Mesendoderm (in vitro differentiated cells): Measurements from ENCODE around the gene PRDX4.

Source experiments
- DNase-seq: peaks from one replicate; pipeline ENCODE4 v3.0.0; 2013
- H2AK5ac ChIP-seq: 2 replicates; pipeline ENCODE4 v1.6.1; 2013; ENCODE audit warnings: low read length, inconsistent platforms
- H2BK120ac ChIP-seq: 2 replicates; pipeline ENCODE4 v1.6.1; 2013; ENCODE audit warnings: low read depth, mild to moderate bottlenecking, low read length, moderate library complexity, mixed read lengths
- H2BK15ac ChIP-seq: replicated peaks from 2 replicates; pipeline ENCODE4 v1.6.1; 2013; ENCODE audit warnings: low read depth, mild to moderate bottlenecking, moderate library complexity
- H2BK5ac ChIP-seq: 2 replicates; pipeline ENCODE4 v1.6.1; 2013; ENCODE audit warnings: low read length, inconsistent platforms
- H3K18ac ChIP-seq: 2 replicates; pipeline ENCODE4 v1.6.1; 2013; ENCODE audit warnings: mild to moderate bottlenecking, low read length, mixed read lengths
- H3K23ac ChIP-seq: one replicate; pipeline ENCODE4 v1.6.1; 2013; ENCODE audit warnings: low read length
- H3K27ac ChIP-seq: 2 replicates; pipeline ENCODE4 v1.5.1; 2013; ENCODE audit warnings: low read depth, mild to moderate bottlenecking, inconsistent platforms, low read length, moderate library complexity
- H3K27me3 ChIP-seq: 2 replicates; pipeline ENCODE4 v1.6.1; 2013; ENCODE audit warnings: low read length, control low read depth, mild to moderate bottlenecking, inconsistent platforms; ENCODE audit not compliant: insufficient read depth, poor library complexity
- H3K36me3 ChIP-seq: 2 replicates; pipeline ENCODE4 v1.6.1; 2013; ENCODE audit warnings: low read length, inconsistent platforms; ENCODE audit not compliant: control insufficient read depth, insufficient read depth
- H3K4ac ChIP-seq: one replicate; pipeline ENCODE4 v1.6.1; 2013; ENCODE audit warnings: low read depth, mild to moderate bottlenecking, low read length, moderate library complexity
- H3K4me1 ChIP-seq: 2 replicates; pipeline ENCODE4 v1.6.1; 2013; ENCODE audit warnings: low read depth, low read length, inconsistent platforms; ENCODE audit not compliant: control insufficient read depth
- H3K4me2 ChIP-seq: 2 replicates; pipeline ENCODE4 v1.6.1; 2013; ENCODE audit warnings: low read length
- H3K4me3 ChIP-seq: 2 replicates; pipeline ENCODE4 v1.5.1; 2013; ENCODE audit warnings: mild to moderate bottlenecking, low read length
- H3K56ac ChIP-seq: one replicate; pipeline ENCODE4 v1.6.1; 2013; ENCODE audit warnings: low read length
- H3K79me1 ChIP-seq: 2 replicates; pipeline ENCODE4 v1.6.1; 2013; ENCODE audit warnings: low read length, inconsistent platforms
- H3K79me2 ChIP-seq: 2 replicates; pipeline ENCODE4 v1.6.1; 2013; ENCODE audit warnings: mild to moderate bottlenecking, low read length; ENCODE audit not compliant: control insufficient read depth, insufficient read depth
- H3K9ac ChIP-seq: 2 replicates; pipeline ENCODE4 v1.6.1; 2013; ENCODE audit warnings: low read length, inconsistent platforms
- H4K5ac ChIP-seq: one replicate; pipeline ENCODE4 v1.6.1; 2013; ENCODE audit warnings: low read length
- H4K8ac ChIP-seq: one replicate; pipeline ENCODE4 v1.6.1; 2013; ENCODE audit warnings: low read depth, mild to moderate bottlenecking, control low read depth, low read length, moderate library complexity
- WGBS: extraction: QIAGEN DNeasy Blood & Tissue Kit; methylation state at CpG from one replicate; pipeline ENCODE4 v1.1.7; 2013; ENCODE audit warnings: low lambda C conversion rate, missing lambda C conversion rate; ENCODE audit not compliant: insufficient coverage; ENCODE audit errors: extremely low coverage; 5-methylcytosine and 5-hydroxymethylcytosine counted together

PRDX4 gene

DNA sequence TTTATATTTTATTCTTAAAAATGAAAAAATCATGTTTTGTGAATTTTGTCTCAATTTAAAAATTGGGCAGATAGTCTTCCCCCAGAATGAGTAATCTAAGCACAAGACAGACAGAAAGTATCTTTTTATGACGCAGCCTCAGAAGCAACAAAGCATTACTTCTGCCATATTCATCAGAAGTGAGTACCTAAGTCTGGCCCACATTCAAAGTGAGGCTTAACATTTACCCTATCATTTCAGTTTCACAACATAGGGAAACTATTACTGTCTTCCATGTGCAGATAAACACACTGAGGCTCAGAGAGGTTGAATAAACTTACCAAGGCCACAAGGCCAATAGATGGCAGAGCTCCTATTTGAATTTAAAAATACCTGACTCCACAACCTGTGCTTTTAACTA, 4.4 kb upstream of the PRDX4 start:
- H3K4me1 ChIP-seq = peaks cover 4% of the 10 kb centered on the region
- H4K5ac ChIP-seq = no peak overlapping the region
- H2BK120ac ChIP-seq = no peak overlapping the region
- no peak overlapping the region for H3K18ac ChIP-seq
- WGBS = no CpG with 5 or more reads among the region's 1 CpG
- H3K23ac ChIP-seq = no peak overlapping the region
- H3K36me3 ChIP-seq = no peaks in the 10 kb centered on the region
- H3K79me1 ChIP-seq = no peaks in the 10 kb centered on the region
- no peak overlapping the region for H2BK15ac ChIP-seq
- no peak overlapping the region for H3K27ac ChIP-seq
- no peaks in the 10 kb centered on the region for H3K27me3 ChIP-seq
- no peak overlapping the region for H3K56ac ChIP-seq
- no peak overlapping the region for H3K4me2 ChIP-seq
- H3K9ac ChIP-seq = no peak overlapping the region
- H3K79me2 ChIP-seq = peaks cover 2% of the 10 kb centered on the region
- H3K4ac ChIP-seq = no peak overlapping the region
- no peak overlapping the region for H3K4me3 ChIP-seq
- H4K8ac ChIP-seq = no peak overlapping the region
- DNase-seq = no peak
- no peak overlapping the region for H2BK5ac ChIP-seq
- H2AK5ac ChIP-seq = no peak overlapping the region

- Histone ChIP-seq H2BK5ac (no peak overlapping the region), H3K79me2 (peaks cover 9% of the 10 kb centered on the region), H3K36me3 (no peaks in the 10 kb centered on the region), H3K79me1 (no peaks in the 10 kb centered on the region), H4K5ac (no peak overlapping the region), H3K4ac (no peak overlapping the region), H3K4me2 (no peak overlapping the region), H3K23ac (no peak overlapping the region), H3K27ac (no peak overlapping the region), H3K56ac (no peak overlapping the region), H3K4me1 (peaks cover 4% of the 10 kb centered on the region), H3K18ac (no peak overlapping the region), H2BK15ac (no peak overlapping the region), H2AK5ac (no peak overlapping the region), H3K9ac (no peak overlapping the region), H2BK120ac (no peak overlapping the region), H3K27me3 (no peaks in the 10 kb centered on the region), H4K8ac (no peak overlapping the region), H3K4me3 (no peak overlapping the region)
- no CpG with 5 or more reads among the region's 10 CpGs for WGBS
- no peak for DNase-seq
Observed at GRCh38 chrX:23664496-23664895, 2.8 kb upstream of the PRDX4 start.

- H3K23ac ChIP-seq = no peak overlapping the region
- H3K79me1 ChIP-seq = no peaks in the 10 kb centered on the region
- H3K18ac ChIP-seq = no peak overlapping the region
- H2BK120ac ChIP-seq = no peak overlapping the region
- H3K56ac ChIP-seq = peak overlapping the region; percentile 56
- no peak overlapping the region for H3K9ac ChIP-seq
- H3K36me3 ChIP-seq = no peaks in the 10 kb centered on the region
- H3K27ac ChIP-seq = no peak overlapping the region
- DNase-seq = no peak
- peaks cover 11% of the 10 kb centered on the region for H3K79me2 ChIP-seq
- H2AK5ac ChIP-seq = no peak overlapping the region
- no peak overlapping the region for H4K8ac ChIP-seq
- H2BK15ac ChIP-seq = no peak overlapping the region
- WGBS = no CpG with 5 or more reads among the region's 16 CpGs
- H3K4me1 ChIP-seq = no peaks in the 10 kb centered on the region
- no peak overlapping the region for H4K5ac ChIP-seq
- no peak overlapping the region for H3K4me3 ChIP-seq
- H3K27me3 ChIP-seq = no peaks in the 10 kb centered on the region
- no peak overlapping the region for H3K4me2 ChIP-seq
- no peak overlapping the region for H3K4ac ChIP-seq
- H2BK5ac ChIP-seq = no peak overlapping the region
Observed at GRCh38 chrX:23666282-23666681, 1.0 kb upstream of the PRDX4 start.

- DNase-seq = no peak
Observed at GRCh38 chrX:23668335-23668734, 1.0 kb downstream of the PRDX4 start.

GRCh38 chrX:23670528-23670927, 3.2 kb downstream of the PRDX4 start:
- no peak overlapping the region for H2BK120ac ChIP-seq
- H3K4ac ChIP-seq = no peak overlapping the region
- no peak overlapping the region for H3K56ac ChIP-seq
- no peaks in the 10 kb centered on the region for H3K79me1 ChIP-seq
- WGBS = no CpG with 5 or more reads among the region's 1 CpG
- DNase-seq = no peak
- no peak overlapping the region for H4K8ac ChIP-seq
- H3K4me1 ChIP-seq = no peaks in the 10 kb centered on the region
- no peak overlapping the region for H3K4me2 ChIP-seq
- no peak overlapping the region for H3K18ac ChIP-seq
- H3K23ac ChIP-seq = no peak overlapping the region
- H2BK15ac ChIP-seq = no peak overlapping the region
- H4K5ac ChIP-seq = no peak overlapping the region
- H3K27ac ChIP-seq = no peak overlapping the region
- peaks cover 11% of the 10 kb centered on the region for H3K79me2 ChIP-seq
- H2AK5ac ChIP-seq = no peak overlapping the region
- no peak overlapping the region for H2BK5ac ChIP-seq
- H3K27me3 ChIP-seq = no peaks in the 10 kb centered on the region
- no peak overlapping the region for H3K4me3 ChIP-seq
- H3K36me3 ChIP-seq = no peaks in the 10 kb centered on the region
- no peak overlapping the region for H3K9ac ChIP-seq

More at GRCh38 chrX:23668335-23668734, 1.0 kb downstream of the PRDX4 start:
- no peak overlapping the region for H4K8ac ChIP-seq
- peak overlapping the region; percentile 74 for H3K56ac ChIP-seq
- H3K79me1 ChIP-seq = no peaks in the 10 kb centered on the region
- WGBS = no CpG with 5 or more reads among the region's 3 CpGs
- H3K18ac ChIP-seq = no peak overlapping the region
- H4K5ac ChIP-seq = no peak overlapping the region
- H3K4ac ChIP-seq = no peak overlapping the region
- no peaks in the 10 kb centered on the region for H3K27me3 ChIP-seq
- H3K4me3 ChIP-seq = peak overlapping the region; percentile 67
- H3K4me2 ChIP-seq = peak overlapping the region; percentile 77
- no peak overlapping the region for H2BK5ac ChIP-seq
- no peak overlapping the region for H3K23ac ChIP-seq
- H3K36me3 ChIP-seq = no peaks in the 10 kb centered on the region
- H2AK5ac ChIP-seq = no peak overlapping the region
- H2BK120ac ChIP-seq = no peak overlapping the region
- H3K9ac ChIP-seq = peak overlapping the region; percentile 88
- H3K4me1 ChIP-seq = no peaks in the 10 kb centered on the region
- H3K79me2 ChIP-seq = peaks cover 11% of the 10 kb centered on the region
- H2BK15ac ChIP-seq = no peak overlapping the region
- H3K27ac ChIP-seq = no peak overlapping the region

- H3K4me3 ChIP-seq = no peak overlapping the region
- no peaks in the 10 kb centered on the region for H3K27me3 ChIP-seq
- no peak overlapping the region for H3K9ac ChIP-seq
- no peak for DNase-seq
- H4K8ac ChIP-seq = no peak overlapping the region
- no peak overlapping the region for H3K56ac ChIP-seq
- no peak overlapping the region for H2BK120ac ChIP-seq
- H3K36me3 ChIP-seq = no peaks in the 10 kb centered on the region
- H4K5ac ChIP-seq = no peak overlapping the region
- H3K27ac ChIP-seq = no peak overlapping the region
- no peak overlapping the region for H2BK5ac ChIP-seq
- no peak overlapping the region for H3K4ac ChIP-seq
- H3K4me2 ChIP-seq = no peak overlapping the region
- peaks cover 8% of the 10 kb centered on the region for H3K79me2 ChIP-seq
- no peak overlapping the region for H2AK5ac ChIP-seq
- no peaks in the 10 kb centered on the region for H3K79me1 ChIP-seq
- no peak overlapping the region for H3K18ac ChIP-seq
- no CpG with 5 or more reads among the region's 3 CpGs for WGBS
- H3K23ac ChIP-seq = no peak overlapping the region
- no peak overlapping the region for H2BK15ac ChIP-seq
- no peaks in the 10 kb centered on the region for H3K4me1 ChIP-seq
Observed at GRCh38 chrX:23673108-23673507, 5.8 kb downstream of the PRDX4 start.
